Stimulated activated naive CD8-positive, alpha-beta T cell treated with anti-CD3 and anti-CD28 coated beads, Interleukin-15, Interleukin-2, amounts not matched to agents 100 ng/mL and 50 ng/mL, for 24 hours (primary cell): ENCODE measurements around the gene P2RX4.
"Not testable (repeated sequence)": the region's sequence is repeated elsewhere in the genome, so short reads cannot be mapped to it uniquely, and the experiment has no call there.

Experiments
- H3K27ac Mint-ChIP-seq: one replicate; pipeline ENCODE4 v1.8.0; 2021; ENCODE audit warnings: mild to moderate bottlenecking, mixed read lengths
- H3K27me3 Mint-ChIP-seq: one replicate; pipeline ENCODE4 v1.8.0; 2021; ENCODE audit warnings: mixed read lengths
- H3K36me3 Mint-ChIP-seq: one replicate; pipeline ENCODE4 v1.8.0; 2021; ENCODE audit warnings: low read depth, mixed read lengths
- H3K4me1 Mint-ChIP-seq: one replicate; pipeline ENCODE4 v1.8.0; 2021; ENCODE audit warnings: low read depth, mixed read lengths
- H3K4me3 Mint-ChIP-seq: one replicate; pipeline ENCODE4 v1.8.0; 2021; ENCODE audit warnings: mild to moderate bottlenecking, mixed read lengths
- H3K9me3 Mint-ChIP-seq: one replicate; pipeline ENCODE4 v1.8.0; 2021; ENCODE audit warnings: mixed read lengths

Gene P2RX4

GRCh38 chr12:121203482-121203881, 6.4 kb upstream of the P2RX4 start:
- Mint-ChIP-seq H3K27ac (no peak overlapping the region), H3K9me3 (no peaks in the 10 kb centered on the region), H3K4me1 (peaks cover 15% of the 10 kb centered on the region), H3K4me3 (no peak overlapping the region), H3K36me3 (no peaks in the 10 kb centered on the region), H3K27me3 (no peaks in the 10 kb centered on the region)

GRCh38 chr12:121205491-121205890, 4.4 kb upstream of the P2RX4 start:
- Mint-ChIP-seq H3K27ac (peak overlapping the region; percentile 3), H3K9me3 (no peaks in the 10 kb centered on the region), H3K4me3 (no peak overlapping the region), H3K36me3 (no peaks in the 10 kb centered on the region), H3K4me1 (peaks cover 20% of the 10 kb centered on the region), H3K27me3 (no peaks in the 10 kb centered on the region)

GRCh38 chr12:121208571-121208970, 1.4 kb upstream of the P2RX4 start:
- Mint-ChIP-seq H3K27ac (peak overlapping the region; percentile 74), H3K4me1 (peaks cover 45% of the 10 kb centered on the region)
- not testable (repeated sequence) for H3K9me3 Mint-ChIP-seq, H3K27me3 Mint-ChIP-seq, H3K4me3 Mint-ChIP-seq, H3K36me3 Mint-ChIP-seq

DNA sequence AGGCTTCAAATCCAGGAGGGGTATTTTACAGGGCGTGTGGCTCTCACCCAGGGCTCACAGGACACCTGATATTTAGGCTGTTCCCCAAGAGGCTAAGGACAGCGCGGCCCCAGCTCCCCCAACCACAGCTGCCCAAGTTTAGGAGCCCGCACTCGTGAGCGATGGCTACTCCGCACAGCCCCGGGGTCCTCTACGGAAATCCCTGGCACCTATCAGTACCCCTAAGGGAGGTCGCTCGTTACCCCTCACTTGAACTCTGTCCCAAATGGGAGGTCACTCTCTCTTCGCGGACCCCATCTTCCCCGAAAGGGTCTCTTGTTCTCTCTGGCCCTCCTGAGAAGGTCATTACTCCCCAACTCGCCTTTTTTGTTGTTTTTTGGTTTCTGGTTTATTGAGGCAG, 708 bp upstream of the P2RX4 start:
- H3K9me3 Mint-ChIP-seq, result no peaks in the 10 kb centered on the region
- H3K4me3 Mint-ChIP-seq, result peak overlapping the region; percentile 67
- H3K4me1 Mint-ChIP-seq, result peaks cover 46% of the 10 kb centered on the region
- no peaks in the 10 kb centered on the region for H3K27me3 Mint-ChIP-seq
- H3K36me3 Mint-ChIP-seq, result peaks cover 2% of the 10 kb centered on the region
- peak overlapping the region; percentile 74 for H3K27ac Mint-ChIP-seq

DNA sequence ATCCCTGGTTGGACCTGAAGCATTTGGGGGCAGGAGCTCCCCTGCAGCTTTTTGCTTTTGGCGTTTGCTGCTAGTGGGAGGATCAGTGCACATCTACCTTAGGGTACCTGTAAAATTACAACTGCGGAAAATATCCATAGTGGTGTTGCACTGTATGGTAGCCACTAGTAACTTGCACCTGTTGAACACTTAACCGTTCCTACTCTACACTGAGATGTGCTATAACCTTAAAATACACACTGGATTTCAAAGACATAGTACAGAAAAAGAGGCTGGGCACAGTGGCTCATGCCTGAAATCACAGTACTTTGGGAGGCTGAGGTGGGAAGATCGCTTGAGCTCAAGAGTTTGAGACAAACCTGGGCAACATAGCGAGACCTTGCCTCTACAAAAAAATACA, 2.9 kb downstream of the P2RX4 start:
- no peaks in the 10 kb centered on the region for H3K9me3 Mint-ChIP-seq
- H3K36me3 Mint-ChIP-seq, result peaks cover 11% of the 10 kb centered on the region
- H3K27me3 Mint-ChIP-seq, result no peaks in the 10 kb centered on the region
- no peak overlapping the region for H3K4me3 Mint-ChIP-seq
- H3K4me1 Mint-ChIP-seq, result peaks cover 55% of the 10 kb centered on the region
- no peak overlapping the region for H3K27ac Mint-ChIP-seq

DNA sequence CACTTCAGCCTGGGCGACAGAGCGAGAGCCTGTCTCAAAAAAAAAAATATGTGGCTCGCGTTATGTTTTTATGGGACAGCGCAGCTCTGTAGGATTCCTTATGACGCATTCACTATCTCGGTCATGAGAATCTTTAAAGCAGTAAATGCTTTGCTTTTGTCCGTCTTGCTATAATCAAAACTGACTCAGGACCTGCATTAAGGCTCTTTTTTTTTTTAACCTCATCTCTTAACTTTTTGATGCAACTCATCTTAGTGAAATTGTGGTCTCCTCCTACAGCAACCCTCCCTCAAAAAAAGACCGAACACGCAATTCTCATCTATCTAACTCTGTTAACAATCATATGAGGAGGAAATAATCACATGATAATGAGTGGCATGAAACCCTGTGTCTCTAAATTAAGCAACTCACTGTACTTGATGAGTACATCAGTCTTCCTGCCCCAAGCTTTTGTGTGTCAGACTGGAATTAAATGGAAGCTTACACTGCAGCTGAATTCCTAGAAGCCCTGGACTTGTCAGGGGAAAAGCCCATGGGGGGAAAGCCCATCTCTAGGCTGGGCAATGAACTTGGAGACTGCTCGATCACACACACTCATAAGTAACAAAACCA, 4.3 kb downstream of the P2RX4 start:
- Mint-ChIP-seq H3K4me3 (peak overlapping the region; percentile 0), H3K36me3 (peaks cover 11% of the 10 kb centered on the region), H3K27me3 (no peaks in the 10 kb centered on the region), H3K27ac (peak overlapping the region; percentile 57), H3K4me1 (peaks cover 53% of the 10 kb centered on the region), H3K9me3 (no peaks in the 10 kb centered on the region)

- H3K27ac Mint-ChIP-seq, result peak overlapping the region; percentile 57
- peak overlapping the region; percentile 0 for H3K4me3 Mint-ChIP-seq
- peaks cover 50% of the 10 kb centered on the region for H3K4me1 Mint-ChIP-seq
- no peaks in the 10 kb centered on the region for H3K9me3 Mint-ChIP-seq
- H3K36me3 Mint-ChIP-seq, result peaks cover 11% of the 10 kb centered on the region
- no peaks in the 10 kb centered on the region for H3K27me3 Mint-ChIP-seq
These were observed 5.2 kb downstream of the P2RX4 start for GRCh38 chr12:121214855-121215745.

GRCh38 chr12:121216102-121216501, 6.2 kb downstream of the P2RX4 start:
- H3K36me3 Mint-ChIP-seq, result peaks cover 11% of the 10 kb centered on the region
- no peaks in the 10 kb centered on the region for H3K27me3 Mint-ChIP-seq
- H3K4me3 Mint-ChIP-seq, result no peak overlapping the region
- no peaks in the 10 kb centered on the region for H3K9me3 Mint-ChIP-seq
- peak overlapping the region; percentile 17 for H3K27ac Mint-ChIP-seq
- H3K4me1 Mint-ChIP-seq, result peaks cover 44% of the 10 kb centered on the region

DNA sequence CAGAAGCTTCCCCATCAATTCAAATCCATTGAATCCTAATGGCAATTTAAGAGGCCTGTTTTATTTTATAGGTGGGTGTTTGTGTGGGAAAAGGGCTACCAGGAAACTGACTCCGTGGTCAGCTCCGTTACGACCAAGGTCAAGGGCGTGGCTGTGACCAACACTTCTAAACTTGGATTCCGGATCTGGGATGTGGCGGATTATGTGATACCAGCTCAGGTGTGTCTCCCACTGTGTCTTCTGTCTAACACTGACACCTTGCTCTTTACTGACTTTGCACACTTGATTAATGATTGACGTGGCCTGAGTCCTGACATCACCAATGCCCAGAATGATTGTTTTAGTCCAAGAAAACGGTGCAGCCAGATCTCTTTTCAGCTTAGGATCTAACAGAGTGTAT, 7.1 kb downstream of the P2RX4 start:
- Mint-ChIP-seq H3K9me3 (no peaks in the 10 kb centered on the region), H3K27me3 (no peaks in the 10 kb centered on the region), H3K4me3 (no peak overlapping the region), H3K36me3 (peaks cover 17% of the 10 kb centered on the region), H3K27ac (no peak overlapping the region), H3K4me1 (peaks cover 36% of the 10 kb centered on the region)

DNA sequence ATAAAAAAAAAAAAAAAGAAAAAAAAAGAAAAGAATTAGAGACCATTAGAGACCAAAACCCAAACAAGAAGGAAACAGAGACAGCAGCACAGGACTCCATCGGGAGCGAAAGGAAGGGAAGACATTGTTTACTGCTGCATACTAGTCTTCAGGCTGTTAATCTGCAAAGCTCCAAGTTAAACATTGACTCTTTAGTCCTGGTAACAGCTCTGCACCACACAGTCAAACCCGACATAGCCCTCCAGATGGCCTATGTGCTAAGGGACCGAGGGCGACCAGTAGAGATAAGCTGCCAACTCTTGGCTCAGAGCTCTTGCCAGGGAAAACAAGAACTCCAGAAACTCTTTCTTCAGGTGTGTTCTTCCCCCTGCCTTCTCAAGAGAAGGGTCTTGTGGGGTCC, 7.8 kb downstream of the P2RX4 start:
- Mint-ChIP-seq H3K4me3 (no peak overlapping the region), H3K27me3 (no peaks in the 10 kb centered on the region), H3K9me3 (no peaks in the 10 kb centered on the region), H3K36me3 (peaks cover 19% of the 10 kb centered on the region), H3K27ac (no peak overlapping the region), H3K4me1 (peaks cover 36% of the 10 kb centered on the region)

GRCh38 chr12:121218588-121219352, 8.8 kb downstream of the P2RX4 start:
- Mint-ChIP-seq H3K9me3 (no peaks in the 10 kb centered on the region), H3K27ac (peak overlapping the region; percentile 70), H3K4me3 (no peak overlapping the region), H3K27me3 (no peaks in the 10 kb centered on the region), H3K4me1 (peaks cover 36% of the 10 kb centered on the region), H3K36me3 (peaks cover 20% of the 10 kb centered on the region)

GRCh38 chr12:121219353-121219986, 9.5 kb downstream of the P2RX4 start:
- Mint-ChIP-seq H3K9me3 (no peaks in the 10 kb centered on the region), H3K27ac (no peak overlapping the region), H3K36me3 (peaks cover 16% of the 10 kb centered on the region), H3K4me1 (peaks cover 36% of the 10 kb centered on the region), H3K27me3 (no peaks in the 10 kb centered on the region), H3K4me3 (no peak overlapping the region)

- Mint-ChIP-seq H3K27ac (no peak overlapping the region), H3K27me3 (no peaks in the 10 kb centered on the region), H3K36me3 (peaks cover 17% of the 10 kb centered on the region), H3K4me3 (no peak overlapping the region), H3K4me1 (peaks cover 37% of the 10 kb centered on the region), H3K9me3 (no peaks in the 10 kb centered on the region)
These were observed 12.9 kb downstream of the P2RX4 start for GRCh38 chr12:121222847-121223246.

- H3K27me3 Mint-ChIP-seq, result no peaks in the 10 kb centered on the region
- no peaks in the 10 kb centered on the region for H3K9me3 Mint-ChIP-seq
- peak overlapping the region; percentile 36 for H3K27ac Mint-ChIP-seq
- H3K4me3 Mint-ChIP-seq, result peak overlapping the region; percentile 31
- H3K4me1 Mint-ChIP-seq, result peaks cover 37% of the 10 kb centered on the region
- H3K36me3 Mint-ChIP-seq, result peaks cover 19% of the 10 kb centered on the region
These were observed 13.7 kb downstream of the P2RX4 start for GRCh38 chr12:121223292-121224285.
